Mesothelial cell of epicardium (in vitro differentiated cells): ENCODE measurements around the gene NAP1L1. TPM values are rescaled to one million over a fixed set of nuclear protein-coding genes. Genes with fewer than 3 reads are reported as not detected.

Experiments used
- DNase-seq, 2 experiments: peaks; one replicate each; pipeline ENCODE4 v3.0.0; 2021; ENCODE audit warnings: low spot score in 2 of 2; ENCODE audit not compliant: unreplicated experiment in 2 of 2
- H3K27ac Mint-ChIP-seq: 2 replicates; pipeline ENCODE4 v1.8.0; 2021; ENCODE audit warnings: mixed read lengths
- H3K27me3 Mint-ChIP-seq: 2 replicates; pipeline ENCODE4 v1.8.0; 2021; ENCODE audit warnings: low read depth, mixed read lengths
- H3K36me3 Mint-ChIP-seq: 2 replicates; pipeline ENCODE4 v1.8.0; 2021; ENCODE audit warnings: mixed read lengths
- H3K4me1 Mint-ChIP-seq: 2 replicates; pipeline ENCODE4 v1.8.0; 2021; ENCODE audit warnings: mixed read lengths
- H3K4me3 Mint-ChIP-seq: 2 replicates; pipeline ENCODE4 v1.8.0; 2021; ENCODE audit warnings: mild to moderate bottlenecking, moderate library complexity, mixed read lengths
- H3K9me3 Mint-ChIP-seq: 2 replicates; pipeline ENCODE4 v1.8.0; 2021; ENCODE audit warnings: mixed read lengths
- total RNA-seq: library from RNA; stranded (reverse); gene quantifications from 3 replicates; pipeline ENCODE4 v1.2.1, GENCODE V29; 2021
- TF ChIP-seq, protein P1 (sequence below): fragments of 200-600 bp; sonication (generic); IDR thresholded peaks from one replicate; pipeline ENCODE4 v1.5.0; 2021; ENCODE audit warnings: antibody characterized with exemption; ENCODE audit not compliant: unreplicated experiment

The NAP1L1 gene
- total RNA-seq, 1 donor from 2014 or later: 887 TPM

DNA sequence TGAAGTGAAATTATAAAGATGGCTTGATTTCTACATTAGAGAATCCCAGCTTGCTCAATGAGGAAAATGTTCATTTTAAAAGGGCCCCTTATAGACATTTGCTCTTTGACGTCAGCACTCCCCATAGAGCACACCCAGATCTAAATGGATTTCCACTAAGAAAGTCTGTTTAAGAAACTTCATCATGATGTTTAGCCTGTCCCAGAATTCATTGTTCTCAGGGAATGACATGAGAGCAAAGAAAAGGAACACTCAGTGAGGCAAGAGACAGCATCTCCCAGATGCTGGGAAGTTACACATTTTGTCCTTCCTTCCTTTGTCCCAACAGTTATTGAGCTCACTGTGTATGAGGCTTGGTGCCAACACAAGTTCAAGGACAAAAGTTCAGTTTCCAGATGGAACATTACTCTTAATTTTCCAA is 57.8 kb downstream of the NAP1L1 start:
- TF ChIP-seq, protein P1, sequence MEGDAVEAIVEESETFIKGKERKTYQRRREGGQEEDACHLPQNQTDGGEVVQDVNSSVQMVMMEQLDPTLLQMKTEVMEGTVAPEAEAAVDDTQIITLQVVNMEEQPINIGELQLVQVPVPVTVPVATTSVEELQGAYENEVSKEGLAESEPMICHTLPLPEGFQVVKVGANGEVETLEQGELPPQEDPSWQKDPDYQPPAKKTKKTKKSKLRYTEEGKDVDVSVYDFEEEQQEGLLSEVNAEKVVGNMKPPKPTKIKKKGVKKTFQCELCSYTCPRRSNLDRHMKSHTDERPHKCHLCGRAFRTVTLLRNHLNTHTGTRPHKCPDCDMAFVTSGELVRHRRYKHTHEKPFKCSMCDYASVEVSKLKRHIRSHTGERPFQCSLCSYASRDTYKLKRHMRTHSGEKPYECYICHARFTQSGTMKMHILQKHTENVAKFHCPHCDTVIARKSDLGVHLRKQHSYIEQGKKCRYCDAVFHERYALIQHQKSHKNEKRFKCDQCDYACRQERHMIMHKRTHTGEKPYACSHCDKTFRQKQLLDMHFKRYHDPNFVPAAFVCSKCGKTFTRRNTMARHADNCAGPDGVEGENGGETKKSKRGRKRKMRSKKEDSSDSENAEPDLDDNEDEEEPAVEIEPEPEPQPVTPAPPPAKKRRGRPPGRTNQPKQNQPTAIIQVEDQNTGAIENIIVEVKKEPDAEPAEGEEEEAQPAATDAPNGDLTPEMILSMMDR: no peak
- H3K4me3 Mint-ChIP-seq: no peak overlapping the region
- H3K27me3 Mint-ChIP-seq: no peaks in the 10 kb centered on the region
- no peak for DNase-seq
- H3K36me3 Mint-ChIP-seq: no peaks in the 10 kb centered on the region
- H3K9me3 Mint-ChIP-seq: no peaks in the 10 kb centered on the region
- H3K4me1 Mint-ChIP-seq: peaks cover 30% of the 10 kb centered on the region
- H3K27ac Mint-ChIP-seq: peak overlapping the region; percentile 71

DNA sequence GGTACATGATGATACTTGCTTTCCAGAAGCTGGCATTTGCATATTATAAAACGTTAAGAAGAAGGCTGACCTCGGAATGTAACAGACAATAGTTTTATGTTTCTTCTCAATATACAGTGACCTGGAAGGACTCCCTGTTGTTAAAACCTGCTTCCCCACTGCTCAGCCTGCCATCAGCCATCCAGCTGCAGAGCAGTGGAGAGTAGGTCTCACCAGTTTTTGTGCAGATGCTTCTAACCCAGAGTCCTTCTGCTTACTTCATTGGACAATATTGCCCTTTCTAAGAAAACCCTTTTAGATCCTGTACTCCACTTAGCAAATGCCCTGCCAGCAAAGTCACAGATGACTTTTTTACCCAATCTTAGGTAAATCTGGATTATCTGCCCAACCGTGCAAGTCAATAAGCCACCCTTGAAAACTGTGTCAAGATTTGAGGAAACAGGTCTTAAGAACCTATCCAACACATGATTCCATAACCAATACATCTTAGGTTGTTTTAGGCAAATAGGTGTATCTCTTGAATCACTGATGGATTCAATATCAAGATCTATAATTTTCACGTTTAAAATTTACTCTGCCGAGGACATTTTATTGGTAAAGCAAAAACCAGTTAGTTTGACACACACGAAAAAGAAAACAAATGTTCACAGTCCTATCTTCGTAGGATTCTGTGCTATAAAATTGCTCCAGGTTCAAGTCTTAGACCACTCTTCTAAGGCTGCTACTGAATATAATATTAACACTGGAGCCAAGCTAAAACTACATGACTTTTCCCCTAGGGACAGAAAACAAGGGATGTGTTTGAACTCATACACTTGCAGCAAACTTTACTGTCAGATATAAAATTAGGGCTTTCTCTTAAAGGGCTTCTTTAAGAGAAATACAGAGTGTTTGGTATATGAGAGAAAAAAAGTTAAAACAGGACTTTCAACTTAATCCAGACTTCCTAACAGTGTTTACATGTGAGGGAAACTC is 58.6 kb downstream of the NAP1L1 start:
- no peak for DNase-seq

DNA sequence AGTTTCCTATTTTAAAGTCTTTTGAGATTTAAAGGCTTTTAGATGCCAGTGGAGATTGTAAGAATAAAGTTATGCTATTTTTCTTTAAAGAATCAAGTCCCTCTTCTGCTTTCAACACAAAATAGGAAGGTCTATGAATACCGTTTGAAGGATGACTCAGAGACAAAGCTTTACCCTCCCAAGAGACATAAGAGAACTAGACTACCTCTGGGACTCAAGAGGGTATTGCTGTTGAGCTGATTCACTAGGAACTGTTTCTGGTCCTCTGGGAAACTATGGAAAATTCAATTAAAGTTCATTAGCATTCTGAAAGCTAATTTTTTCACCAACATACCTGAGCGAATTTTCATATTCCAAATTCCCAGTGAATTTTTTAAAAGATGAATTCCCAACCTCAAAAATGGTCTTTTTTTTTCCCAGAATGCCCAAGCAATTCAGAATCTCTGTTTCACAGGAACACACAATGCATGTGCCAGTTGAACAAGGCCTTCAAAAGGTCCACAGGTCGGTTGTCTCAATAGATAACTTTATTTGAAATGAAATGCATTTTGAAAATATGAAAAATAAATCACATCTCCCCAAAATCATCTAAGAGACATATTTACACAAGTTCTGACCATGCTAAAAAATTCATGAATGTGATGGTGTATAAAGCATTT is 59.4 kb downstream of the NAP1L1 start:
- Mint-ChIP-seq H3K4me3 (no peak overlapping the region), H3K9me3 (no peaks in the 10 kb centered on the region), H3K27ac (no peak overlapping the region), H3K4me1 (peaks cover 45% of the 10 kb centered on the region), H3K27me3 (no peaks in the 10 kb centered on the region), H3K36me3 (no peaks in the 10 kb centered on the region)
- TF ChIP-seq, protein P1: no peak
- DNase-seq: no peak

More for the DNA sequence above, 58.6 kb downstream of the NAP1L1 start:
- Mint-ChIP-seq H3K36me3 (no peaks in the 10 kb centered on the region), H3K4me1 (peaks cover 36% of the 10 kb centered on the region), H3K27ac (peak overlapping the region; percentile 71), H3K9me3 (no peaks in the 10 kb centered on the region), H3K4me3 (no peak overlapping the region), H3K27me3 (no peaks in the 10 kb centered on the region)
- TF ChIP-seq, protein P1: no peak

DNA sequence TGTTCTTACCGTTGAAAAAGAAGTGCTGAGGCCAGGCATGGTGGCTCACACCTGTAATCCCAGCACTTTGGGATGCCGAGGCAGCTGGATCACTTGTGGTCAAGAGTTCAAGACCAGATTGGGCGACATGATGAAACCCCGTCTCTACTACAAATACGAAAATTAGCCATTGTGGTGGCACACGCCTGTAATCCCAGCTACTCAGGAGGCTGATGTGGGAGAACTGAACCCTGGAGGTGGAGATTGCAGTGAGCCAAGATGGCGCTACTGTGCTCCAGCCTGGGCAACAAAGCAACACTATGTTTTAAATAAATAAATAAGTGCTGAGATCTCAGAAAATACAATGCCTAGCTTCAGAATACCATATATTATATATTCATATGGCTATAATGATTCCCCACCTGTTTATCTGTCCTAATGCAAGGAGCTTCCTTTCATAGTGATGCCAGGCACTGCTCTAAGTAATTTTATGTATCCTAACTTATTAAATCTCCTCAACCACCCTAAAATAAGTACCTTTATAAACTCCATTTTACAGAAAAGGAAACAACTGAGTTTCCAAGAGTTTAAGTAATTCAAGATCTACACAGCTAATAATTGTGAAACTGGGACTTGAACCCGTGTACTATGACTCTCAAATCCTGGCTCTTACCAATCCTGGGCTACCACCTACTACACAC is 60.2 kb downstream of the NAP1L1 start:
- DNase-seq: no peak
- no peaks in the 10 kb centered on the region for H3K9me3 Mint-ChIP-seq
- H3K27me3 Mint-ChIP-seq: no peaks in the 10 kb centered on the region
- peak overlapping the region; percentile 24 for H3K27ac Mint-ChIP-seq
- TF ChIP-seq, protein P1: no peak
- no peaks in the 10 kb centered on the region for H3K36me3 Mint-ChIP-seq
- H3K4me1 Mint-ChIP-seq: peaks cover 47% of the 10 kb centered on the region
- no peak overlapping the region for H3K4me3 Mint-ChIP-seq

DNA sequence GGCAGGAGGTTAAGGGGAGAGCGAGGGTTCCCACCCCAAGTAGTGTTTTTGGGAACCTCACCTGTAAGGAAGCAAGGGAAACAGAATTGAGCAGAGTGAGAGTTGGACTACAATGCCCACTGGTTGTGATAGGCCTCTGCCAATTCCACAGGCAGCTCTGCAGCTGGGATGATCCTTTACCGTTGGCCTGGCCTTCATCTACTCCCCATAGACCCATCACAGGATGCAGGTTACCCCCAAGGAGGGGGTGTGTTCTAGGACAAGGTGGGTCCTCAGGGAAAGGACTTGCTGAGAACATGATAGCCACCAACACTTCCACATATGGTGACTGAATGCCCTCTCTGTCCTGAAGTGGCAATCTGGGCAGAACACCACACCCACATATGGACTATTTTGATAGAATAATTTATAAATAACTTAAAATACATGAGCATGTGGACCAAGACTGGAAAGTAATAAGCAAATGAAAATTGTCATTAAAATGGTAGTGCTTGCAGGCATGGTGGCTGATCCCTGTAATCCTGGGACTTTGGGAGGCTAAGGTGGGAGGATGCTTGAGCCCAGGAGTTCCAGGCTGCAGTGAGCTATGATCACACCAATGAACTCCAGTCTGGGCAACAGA is 61.3 kb downstream of the NAP1L1 start:
- no peaks in the 10 kb centered on the region for H3K36me3 Mint-ChIP-seq
- no peaks in the 10 kb centered on the region for H3K27me3 Mint-ChIP-seq
- no peak for DNase-seq
- no peak overlapping the region for H3K4me3 Mint-ChIP-seq
- H3K27ac Mint-ChIP-seq: no peak overlapping the region
- peaks cover 45% of the 10 kb centered on the region for H3K4me1 Mint-ChIP-seq
- no peaks in the 10 kb centered on the region for H3K9me3 Mint-ChIP-seq
- TF ChIP-seq, protein P1: no peak
